Stimulated activated CD4-positive, alpha-beta T cell treated with anti-CD3 and anti-CD28 coated beads, Interleukin-2, amount 100 ng/mL, for 4 hours (primary cell): ENCODE measurements around the gene NOL4L.

Experiments used
- DNase-seq: peaks from one replicate; pipeline ENCODE4 v3.0.0-alpha.2; 2020; ENCODE audit warnings: low read depth

The NOL4L gene

GRCh38 chr20:32539817-32540675, 45.1 kb downstream of the NOL4L start:
- peak; percentile 45 for DNase-seq

- no peak for DNase-seq
Observed at GRCh38 chr20:32539026-32539816, 45.9 kb downstream of the NOL4L start.

- DNase-seq, result no peak
Observed at GRCh38 chr20:32538526-32538939, 46.6 kb downstream of the NOL4L start.

- DNase-seq, result no peak
Observed at GRCh38 chr20:32537657-32538525, 47.2 kb downstream of the NOL4L start.

GRCh38 chr20:32536851-32537656, 48.1 kb downstream of the NOL4L start:
- peak; percentile 40 for DNase-seq

GRCh38 chr20:32535953-32536823, 48.9 kb downstream of the NOL4L start:
- peak; percentile 52 for DNase-seq

GRCh38 chr20:32535316-32535952, 49.7 kb downstream of the NOL4L start:
- DNase-seq, result no peak

GRCh38 chr20:32534661-32535240, 50.4 kb downstream of the NOL4L start:
- peak; percentile 70 for DNase-seq

GRCh38 chr20:32533732-32534131, 51.4 kb downstream of the NOL4L start:
- no peak for DNase-seq

GRCh38 chr20:32532246-32532645, 52.9 kb downstream of the NOL4L start:
- DNase-seq, result no peak

GRCh38 chr20:32528905-32529670, 56.0 kb downstream of the NOL4L start:
- no peak for DNase-seq

GRCh38 chr20:32528171-32528891, 56.8 kb downstream of the NOL4L start:
- no peak for DNase-seq

GRCh38 chr20:32527447-32528055, 57.6 kb downstream of the NOL4L start:
- no peak for DNase-seq

- no peak for DNase-seq
Observed at GRCh38 chr20:32527052-32527446, 58.1 kb downstream of the NOL4L start.

GRCh38 chr20:32526541-32526940, 58.6 kb downstream of the NOL4L start:
- no peak for DNase-seq

- no peak for DNase-seq
Observed at GRCh38 chr20:32526125-32526524, 59.0 kb downstream of the NOL4L start.

GRCh38 chr20:32524829-32525501, 60.2 kb downstream of the NOL4L start:
- no peak for DNase-seq
